NCI-H2227 (cell line): ENCODE data around the gene HAPLN1.

ENCODE experiments used
- DNase-seq: peaks from one replicate; lab custom pipeline; 2025; ENCODE audit not compliant: unreplicated experiment; lab: John Stamatoyannopoulos, UW

HAPLN1 gene

DNA sequence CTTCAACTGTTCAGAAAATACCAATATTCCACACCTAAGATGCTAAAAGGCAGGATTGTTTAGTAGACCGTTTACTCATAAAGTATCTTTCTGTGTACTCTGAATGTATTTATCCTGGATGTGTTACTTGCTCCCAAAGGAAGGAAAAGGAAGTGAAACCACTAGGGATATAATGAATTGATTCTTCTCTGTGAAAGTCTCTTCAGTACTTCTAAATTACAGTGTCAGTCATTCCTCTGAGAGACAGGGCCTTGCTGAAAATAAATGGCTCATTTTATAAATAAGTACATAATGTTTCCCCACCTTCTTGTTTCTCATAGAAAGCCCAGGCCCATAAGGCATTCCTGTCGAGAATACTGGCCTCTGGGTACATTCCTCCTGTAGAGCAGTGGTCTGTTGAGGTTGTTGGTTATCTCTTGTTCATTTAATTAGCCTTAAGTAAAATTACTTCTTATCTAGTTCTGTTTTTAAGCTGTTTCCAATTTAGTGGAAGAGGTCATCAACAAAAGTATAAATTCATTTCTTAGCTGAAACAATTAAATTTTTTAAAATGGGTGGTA, 1.6 kb downstream of the HAPLN1 start:
- no peak for DNase-seq

DNA sequence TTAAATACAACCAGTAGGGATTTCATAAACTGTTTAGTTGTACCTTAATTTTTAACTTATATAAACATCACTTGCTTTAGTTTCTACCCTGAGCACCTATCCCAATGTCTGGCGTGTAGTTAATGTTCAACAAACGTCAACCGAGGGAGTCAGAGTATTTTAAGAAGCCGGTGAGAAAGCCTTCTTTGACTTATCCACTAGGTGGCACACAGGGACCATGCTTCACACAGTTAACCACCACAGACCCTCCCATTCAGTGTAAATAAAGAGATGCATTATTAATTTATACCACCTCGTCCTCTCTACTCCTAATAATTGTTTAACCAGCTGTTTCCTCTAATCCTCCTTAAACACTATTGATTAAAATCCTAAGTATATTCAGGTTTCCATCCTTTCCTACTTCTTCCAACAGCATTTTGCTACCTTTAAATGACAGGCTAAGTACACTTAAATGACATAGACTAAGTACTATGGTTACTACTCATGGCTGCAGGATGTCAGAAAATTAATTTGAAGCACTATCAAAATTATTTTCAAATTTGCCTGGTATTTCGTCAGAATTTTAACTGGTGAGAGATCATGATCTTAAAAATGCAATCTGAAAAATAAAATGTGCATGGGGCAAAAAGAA, 2.3 kb downstream of the HAPLN1 start:
- peak; percentile 68 for DNase-seq

DNA sequence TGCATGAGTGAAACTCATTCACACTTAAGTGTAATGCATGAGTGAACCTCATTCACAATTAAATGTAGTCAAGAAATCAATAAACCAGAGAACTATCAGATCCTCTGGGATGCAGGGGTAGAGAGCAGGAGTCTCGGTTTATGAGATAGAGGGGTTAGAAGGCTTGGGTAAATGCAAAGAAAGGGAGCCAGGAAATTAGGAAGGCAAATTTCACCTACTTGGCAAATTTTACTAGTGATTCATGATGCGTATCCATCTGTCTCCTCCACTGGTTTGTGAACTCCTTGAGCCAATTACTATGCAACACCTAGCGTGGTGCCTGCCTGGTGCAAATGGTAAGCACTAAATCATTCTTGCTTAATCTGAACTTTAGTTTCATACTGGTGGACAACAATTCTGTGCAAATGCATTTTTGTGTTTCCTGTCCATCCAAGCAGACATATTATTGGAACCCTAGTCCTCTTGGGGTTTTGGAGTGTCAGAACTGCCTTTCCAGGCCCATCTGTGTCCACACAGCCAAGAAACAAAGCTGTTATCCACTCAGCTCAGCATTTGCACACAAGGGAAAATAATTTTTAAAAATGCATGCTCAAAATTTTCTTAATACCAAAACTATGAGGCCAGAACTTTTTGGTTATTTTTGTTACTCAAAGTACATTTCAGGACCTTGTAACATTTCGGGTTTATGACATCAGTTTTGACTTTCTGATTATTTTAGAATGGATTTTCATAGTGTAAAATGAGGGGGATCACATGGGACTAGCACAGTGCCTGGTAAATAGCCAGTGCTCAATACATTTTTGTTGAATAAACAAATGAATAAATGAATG, 5.2 kb downstream of the HAPLN1 start:
- DNase-seq, result no peak

DNA sequence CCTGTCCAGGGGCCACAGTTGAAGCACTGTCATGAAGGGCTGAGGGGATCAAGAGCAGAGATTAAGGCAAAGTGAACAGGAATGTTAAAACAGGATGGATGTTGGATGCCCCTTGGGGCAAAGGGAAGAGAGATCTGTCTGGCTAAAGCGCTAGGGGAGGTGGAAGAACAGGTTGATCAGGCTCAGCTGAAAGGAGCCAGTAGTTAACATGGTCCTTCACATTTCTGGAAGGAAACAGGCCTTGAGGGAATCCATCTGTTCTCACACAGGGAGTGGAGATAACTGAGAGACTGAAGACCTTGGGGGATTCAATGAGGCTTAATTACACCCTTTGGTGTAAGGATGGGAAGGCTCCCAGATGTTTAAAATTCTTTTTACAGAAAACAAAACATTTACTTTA, 5.8 kb downstream of the HAPLN1 start:
- DNase-seq, result no peak

DNA sequence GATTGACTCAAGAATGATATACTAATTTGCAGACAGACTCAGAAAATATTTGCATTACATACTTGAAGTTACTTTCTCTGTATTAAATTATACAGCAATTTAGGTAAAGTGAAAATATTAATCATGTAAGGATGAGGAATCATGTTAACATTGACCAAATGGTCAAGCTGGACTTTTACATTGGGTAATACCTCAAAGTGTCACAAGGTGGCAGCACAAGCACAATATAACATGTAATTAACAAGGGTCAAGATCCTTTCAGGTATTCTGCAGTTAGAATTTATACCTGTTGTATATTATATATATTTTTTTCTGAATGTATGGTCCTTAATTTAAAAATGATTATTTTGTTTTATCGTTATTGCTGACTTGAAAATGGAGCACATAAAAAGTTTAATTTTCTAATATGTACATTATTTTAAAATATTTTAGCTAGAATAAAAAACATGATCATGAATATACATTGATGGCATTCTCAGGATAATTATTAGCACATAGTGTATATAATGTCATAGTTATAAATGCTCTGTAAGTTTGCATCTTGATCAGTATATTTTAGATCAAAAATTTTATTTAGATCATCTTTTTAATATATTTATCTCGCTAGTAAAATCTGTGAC, 8.6 kb downstream of the HAPLN1 start:
- DNase-seq, result peak; percentile 50

DNA sequence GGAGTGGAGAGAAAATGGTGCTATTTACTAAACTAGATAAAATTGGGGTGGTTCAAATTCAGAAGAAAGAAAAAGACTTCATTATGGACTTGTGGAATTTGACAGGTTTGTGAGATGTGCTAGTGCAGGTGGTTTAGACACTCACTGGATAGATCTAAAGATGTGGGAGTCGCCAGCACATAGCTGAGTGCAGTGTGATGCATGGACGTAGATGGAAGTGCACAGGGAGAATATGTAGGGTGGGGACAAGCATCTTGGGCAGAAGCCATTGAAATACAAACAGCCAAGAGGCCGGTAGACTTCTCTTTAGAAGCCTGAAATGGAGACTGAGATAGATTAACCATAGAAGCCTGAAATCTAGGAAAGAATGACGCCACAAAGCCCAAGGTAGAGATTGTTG, 10.7 kb downstream of the HAPLN1 start:
- no peak for DNase-seq

DNA sequence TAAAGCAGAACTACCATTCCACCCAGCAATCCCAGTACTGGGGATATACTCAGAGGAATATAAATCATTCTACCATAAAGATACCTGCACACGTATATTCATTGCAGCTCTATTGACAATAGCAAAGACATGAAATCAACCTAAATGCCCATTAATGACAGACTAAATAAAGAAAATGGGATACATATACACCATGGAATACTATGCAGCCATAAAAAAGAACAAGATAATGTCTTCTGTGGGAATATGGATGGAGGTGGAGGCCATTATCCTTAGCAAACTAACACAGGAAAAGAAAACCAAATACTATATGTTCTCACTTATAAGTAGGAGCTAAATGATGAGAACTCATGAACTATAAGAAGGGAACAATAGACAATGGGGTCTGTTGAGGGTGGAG, 12.5 kb downstream of the HAPLN1 start:
- no peak for DNase-seq

DNA sequence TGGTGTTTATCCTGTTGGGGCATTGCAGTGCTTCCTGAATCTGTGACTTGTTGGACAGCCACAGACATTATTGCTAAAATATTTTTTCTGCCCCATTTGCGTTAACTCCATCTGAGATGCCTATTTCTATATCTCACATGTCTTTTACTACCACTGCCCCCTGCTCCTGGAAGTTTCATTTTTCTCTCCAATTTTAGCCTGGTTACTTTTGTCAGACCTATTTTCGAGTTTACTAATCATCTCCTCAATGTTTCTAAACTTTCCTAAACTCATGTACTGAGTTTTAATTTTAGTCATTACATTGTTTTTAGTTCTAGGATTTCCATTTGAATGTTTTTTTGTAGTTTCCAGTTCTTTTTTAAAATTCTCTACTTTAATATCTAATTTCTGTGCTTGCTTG, 17.6 kb downstream of the HAPLN1 start:
- no peak for DNase-seq

DNA sequence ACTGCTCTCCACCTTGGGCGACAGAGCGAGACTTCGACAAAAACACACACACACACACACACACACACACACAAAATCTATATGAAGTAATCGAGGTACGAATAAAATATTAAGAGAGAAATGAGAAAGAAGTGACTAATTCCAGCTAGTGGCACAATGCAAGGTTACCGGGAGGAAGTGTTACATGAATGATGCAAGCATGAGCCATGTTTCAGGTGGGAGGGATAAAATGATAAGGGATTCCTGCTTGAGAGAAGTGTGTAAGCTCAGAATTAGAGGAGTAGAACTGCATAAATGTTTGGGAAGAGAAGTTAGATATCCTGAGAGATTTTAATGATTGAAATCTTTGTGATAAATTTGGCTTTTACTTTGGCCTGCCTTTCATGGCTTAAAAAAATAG, 18.8 kb downstream of the HAPLN1 start:
- DNase-seq, result no peak

DNA sequence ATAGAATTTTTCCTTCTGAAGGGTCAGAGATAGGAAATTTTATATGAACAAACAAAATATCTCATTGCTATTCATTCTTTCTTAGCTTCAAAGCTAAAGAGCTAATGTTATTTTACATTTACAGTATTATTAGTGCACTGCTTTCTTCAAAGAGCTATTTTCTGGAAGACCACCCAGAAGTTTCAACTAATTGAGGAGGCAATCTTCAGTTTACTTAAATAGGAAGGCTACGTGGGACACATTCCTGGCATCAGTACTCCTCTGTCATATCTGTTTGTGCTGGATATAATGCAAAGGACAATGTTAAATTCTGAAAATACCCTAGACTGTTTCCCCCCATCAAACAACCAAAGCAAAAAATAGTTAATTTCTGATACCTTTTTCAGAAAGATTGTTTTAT, 30.8 kb downstream of the HAPLN1 start:
- no peak for DNase-seq

DNA sequence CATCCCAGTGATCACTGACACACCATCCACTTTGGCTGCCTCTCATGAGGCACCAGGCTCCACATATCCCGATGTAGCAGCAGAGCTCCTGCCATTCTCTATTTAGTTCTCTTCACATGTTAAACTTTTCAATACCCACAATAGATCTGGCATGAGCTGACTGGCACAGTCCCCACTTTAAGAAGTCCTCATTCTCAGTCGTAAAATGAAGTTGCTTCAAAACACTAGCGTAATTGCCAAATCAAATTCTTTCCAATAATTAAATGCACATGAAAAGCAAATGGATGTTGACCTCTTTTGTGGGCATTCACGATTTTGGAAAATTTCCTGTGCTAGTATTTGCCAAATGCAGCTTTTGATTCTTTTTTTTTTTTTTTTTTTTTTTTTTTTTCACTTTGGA, 32.4 kb downstream of the HAPLN1 start:
- no peak for DNase-seq

DNA sequence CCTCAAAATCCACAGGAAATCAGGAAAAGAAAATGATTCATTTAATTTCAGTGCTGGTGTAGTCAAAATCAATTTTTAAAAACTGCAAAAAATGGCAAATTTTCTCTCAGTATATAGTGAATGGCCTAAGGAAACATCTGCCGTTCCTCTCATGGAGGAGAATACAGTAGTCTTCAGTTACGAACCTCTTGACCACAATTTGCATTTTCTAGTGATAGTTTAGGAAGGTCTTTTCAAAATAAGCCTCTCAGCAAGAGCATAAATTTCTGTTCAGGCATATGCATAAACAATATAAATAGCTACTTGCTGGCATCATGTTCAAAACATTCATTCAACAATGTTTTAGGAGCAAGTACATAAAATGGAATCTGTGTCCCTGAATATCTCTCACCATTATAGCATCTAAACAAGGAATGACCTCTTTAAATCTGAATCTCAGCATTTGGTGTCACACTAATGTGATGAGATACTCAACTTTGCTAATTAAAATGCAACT, 33.5 kb downstream of the HAPLN1 start:
- no peak for DNase-seq

DNA sequence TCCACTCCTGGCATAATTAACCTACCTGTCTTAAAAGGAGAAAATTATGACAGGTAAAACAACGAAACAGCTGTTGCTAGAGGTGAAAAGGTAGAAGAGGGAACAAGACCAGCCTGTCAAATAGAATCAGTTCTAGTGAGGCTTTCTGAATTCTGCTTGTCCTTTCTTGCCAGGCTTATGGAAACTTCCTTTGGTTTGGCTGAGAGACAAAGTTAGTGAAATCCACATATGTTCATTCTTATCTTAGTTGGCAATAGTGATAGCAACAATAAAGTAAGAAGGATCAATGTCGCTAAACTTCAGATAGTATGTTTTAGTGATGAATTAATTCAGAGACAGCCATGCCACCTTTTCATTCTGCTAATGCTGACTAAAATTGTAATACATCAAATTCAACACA, 34.4 kb downstream of the HAPLN1 start:
- no peak for DNase-seq

DNA sequence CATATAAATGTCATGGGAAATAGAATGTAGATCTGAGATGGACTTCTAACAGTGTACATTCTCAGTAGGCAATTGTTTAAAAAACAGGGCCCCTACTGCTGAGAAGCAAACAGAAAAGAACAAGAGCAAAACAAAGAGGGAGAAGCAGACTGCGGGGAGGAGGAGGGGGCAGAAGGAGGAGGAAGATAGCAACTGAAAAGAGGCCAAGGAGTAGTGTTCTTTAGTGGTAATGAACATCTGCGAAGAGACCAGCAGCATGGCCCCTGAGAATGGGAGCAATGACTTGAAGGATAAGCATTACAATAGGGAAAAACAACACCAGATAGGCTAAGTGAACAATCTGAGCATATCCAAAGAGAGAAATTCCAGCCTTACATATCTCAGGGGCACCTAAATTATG, 36.8 kb downstream of the HAPLN1 start:
- no peak for DNase-seq

DNA sequence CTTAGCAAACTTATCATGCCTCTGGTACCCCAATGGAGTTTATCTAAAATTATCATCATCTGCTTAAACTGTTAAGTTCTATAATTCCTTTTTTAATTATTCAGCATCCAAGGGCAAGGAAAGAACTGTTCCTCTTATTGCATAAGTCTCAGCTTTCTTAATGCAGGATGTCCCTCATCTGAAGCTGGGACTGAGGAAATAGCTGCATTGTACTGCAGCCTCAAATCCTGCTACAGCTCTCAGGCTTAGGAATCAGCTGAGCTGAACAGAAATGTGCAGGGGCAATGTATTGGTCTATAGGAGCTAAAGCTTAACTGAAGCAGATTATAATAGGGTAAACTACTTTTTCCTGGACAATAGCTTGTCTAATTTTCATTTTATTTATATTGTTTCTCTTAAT, 48.0 kb downstream of the HAPLN1 start:
- DNase-seq, result no peak

DNA sequence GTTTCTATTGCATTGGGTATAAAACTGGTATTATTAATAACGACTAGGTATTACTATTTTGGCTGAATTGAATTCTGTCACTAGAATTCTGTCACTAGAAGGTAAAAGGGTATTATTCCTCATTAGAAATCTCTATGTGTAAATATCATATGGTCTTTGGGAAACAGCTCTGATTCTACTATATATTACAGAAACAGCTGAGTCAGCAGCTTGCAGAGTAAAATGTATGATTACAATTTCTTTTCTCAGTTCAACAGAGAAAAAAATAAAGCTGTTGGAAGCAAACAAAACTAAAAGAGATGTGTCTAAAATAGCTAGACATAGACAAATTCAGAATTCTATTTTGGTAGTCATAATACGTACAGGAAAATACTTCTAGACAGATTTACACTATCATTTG, 48.5 kb downstream of the HAPLN1 start:
- DNase-seq, result no peak

DNA sequence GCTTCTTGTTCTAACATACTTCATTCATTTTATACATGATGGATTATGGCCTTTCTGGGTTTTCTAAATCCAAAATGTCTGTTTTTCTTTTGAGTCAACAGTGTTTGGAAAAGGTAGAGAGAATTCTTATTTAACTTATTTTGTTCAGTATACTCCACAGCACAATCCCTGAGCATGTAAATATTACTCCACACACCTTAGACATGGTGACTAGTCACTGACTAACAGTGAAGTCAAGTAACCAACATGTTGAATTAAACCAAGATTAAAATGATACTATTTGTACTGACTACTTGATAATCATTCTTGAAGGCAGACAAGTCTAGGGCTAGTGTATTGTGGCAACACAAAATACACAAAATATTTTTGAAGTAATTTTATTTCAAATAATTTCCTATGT, 55.0 kb downstream of the HAPLN1 start:
- no peak for DNase-seq

DNA sequence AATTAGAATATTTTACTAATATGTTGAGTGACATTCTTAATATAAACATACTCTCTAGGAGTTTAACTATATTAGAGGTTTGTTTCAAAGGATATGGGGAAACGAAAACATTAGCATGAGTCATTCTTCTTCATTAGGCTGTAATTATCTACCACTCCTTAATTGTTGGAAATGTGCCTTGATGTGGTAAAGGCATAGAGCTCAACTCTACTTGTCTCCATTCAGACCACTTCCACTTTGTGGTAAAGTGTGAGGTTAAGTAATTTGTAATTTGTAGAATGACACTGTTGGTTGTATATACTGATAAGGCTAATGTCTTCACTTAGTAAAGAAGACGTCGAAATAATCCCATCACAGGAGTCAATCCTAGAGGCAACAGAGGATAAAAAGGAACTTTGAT, 58.1 kb downstream of the HAPLN1 start:
- no peak for DNase-seq

DNA sequence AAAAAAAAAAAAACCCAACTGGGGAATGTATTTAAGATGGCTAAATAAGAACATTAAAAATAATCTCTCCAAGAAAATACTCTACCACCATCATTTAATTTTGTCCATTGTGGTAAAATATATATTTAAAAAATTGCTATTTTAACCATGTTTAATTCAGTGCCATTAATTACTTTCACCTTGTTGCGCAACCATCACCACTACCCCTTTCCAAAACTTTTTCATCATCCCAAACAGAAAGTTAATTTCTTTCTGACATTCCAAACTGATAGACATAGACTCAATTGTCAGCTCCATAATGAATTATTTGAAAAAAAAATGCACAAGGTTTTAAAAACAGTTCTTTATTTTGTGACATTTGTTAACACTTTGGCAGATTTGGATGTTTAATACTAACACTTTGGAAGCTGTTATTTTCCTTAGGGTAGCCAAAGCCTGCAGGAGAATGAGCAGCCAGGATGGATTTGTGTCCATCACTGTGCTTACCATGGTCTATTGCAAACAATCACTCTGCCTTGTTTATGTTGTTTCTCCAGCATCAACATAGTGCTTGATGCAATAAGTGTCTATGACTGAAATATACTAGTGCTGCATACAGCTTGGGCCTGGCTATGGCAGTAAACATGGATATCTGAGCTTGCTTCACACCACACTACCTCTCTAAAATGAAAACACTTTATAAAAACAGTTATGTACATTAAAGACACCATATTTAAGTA, 62.7 kb downstream of the HAPLN1 start:
- no peak for DNase-seq

DNA sequence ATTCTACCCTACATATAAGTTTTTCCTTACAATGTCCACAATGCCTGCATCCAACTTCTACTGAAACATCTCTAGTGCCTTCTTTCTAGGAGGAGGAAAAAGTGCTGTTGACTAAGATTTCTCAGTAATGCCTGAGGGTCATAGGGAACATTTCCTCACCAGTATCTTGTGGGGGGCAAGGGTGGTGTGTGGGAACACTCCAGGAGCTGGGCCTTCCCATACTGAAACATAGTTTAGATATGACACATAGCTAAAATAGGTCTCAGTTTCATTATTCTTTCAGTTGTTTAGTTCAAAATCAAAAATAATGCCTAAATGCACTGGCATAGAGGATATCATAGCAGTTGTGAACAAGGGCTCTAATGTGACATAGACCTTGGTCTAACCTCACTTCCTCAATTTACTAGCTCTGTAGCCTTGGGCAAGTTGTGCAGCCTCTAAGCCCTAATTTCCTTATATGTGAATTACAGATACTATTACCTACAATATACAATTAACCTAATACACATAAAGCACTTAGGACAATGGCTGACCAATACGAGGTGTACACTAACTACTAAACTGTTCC, 66.1 kb downstream of the HAPLN1 start:
- DNase-seq, result no peak

DNA sequence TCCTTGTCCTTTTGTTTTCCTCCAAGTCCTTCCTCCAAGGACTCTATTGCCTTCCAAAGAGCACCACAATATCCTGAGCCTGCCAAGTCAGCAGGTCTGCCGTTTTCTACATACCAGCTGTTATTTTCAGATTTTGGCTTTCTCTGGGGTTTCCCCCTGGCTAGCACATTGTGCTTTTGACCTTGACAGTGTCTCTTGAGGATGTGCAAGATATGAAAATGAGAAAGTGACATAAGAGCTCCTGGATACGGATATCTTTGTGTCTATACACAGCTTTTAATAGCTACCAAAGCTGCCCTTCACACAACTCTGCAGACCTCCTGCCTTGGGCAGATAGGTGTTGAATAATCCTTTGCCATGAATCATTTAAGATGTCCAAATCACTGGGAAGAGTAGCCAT, 67.0 kb downstream of the HAPLN1 start:
- no peak for DNase-seq
